B cell (primary cell): ENCODE measurements around the gene C1QL1. TPM values are rescaled to one million over a fixed set of nuclear protein-coding genes. Genes with fewer than 3 reads are reported as not detected.

Experiments
- ATAC-seq: fragments of 200-7000 bp; cut with Tn5 transposase; one replicate; pipeline ENCODE4 v1.10.0; 2021; ENCODE audit warnings: low read depth, mild to moderate bottlenecking, moderate number of reproducible peaks, moderate library complexity
- CTCF ChIA-PET: fragments of 350-600 bp; sonication (Branson Sonifier 250); formaldehyde crosslinking; loops from one replicate; lab custom pipeline; 2021; ENCODE audit warnings: antibody characterized with exemption, inconsistent platforms; lab: Charles Lee
- POLR2A ChIA-PET: fragments of 350-600 bp; sonication (Branson Sonifier 250); formaldehyde crosslinking; loops from one replicate; lab custom pipeline; 2021; ENCODE audit warnings: antibody characterized with exemption; lab: Charles Lee
- DNase-seq: peaks from one replicate; pipeline ENCODE4 v3.0.0; 2013
- H2AFZ ChIP-seq: 2 replicates; pipeline ENCODE4 v1.6.1; 2012; ENCODE audit warnings: mild to moderate bottlenecking, low read depth, low read length; ENCODE audit not compliant: insufficient read depth, poor library complexity, severe bottlenecking
- H3K27ac ChIP-seq, 2 donors: 1 replicate in 1 of 2; 2 replicates in 1 of 2; pipeline ENCODE4 v1.5.1; 2012 to 2013; ENCODE audit warnings: low read length in 2 of 2, mild to moderate bottlenecking in 2 of 2, moderate library complexity in 1 of 2
- H3K27me3 ChIP-seq, 4 experiments: fragments of 200-600 bp in 1 of 4; sonication (generic) in 1 of 4; replicated peaks in 1 of 4; 1 replicate in 2 of 4; 2 replicates in 2 of 4; pipeline versions ENCODE4 v1.6.1 to v1.7.0; 2013 to 2016; ENCODE audit warnings: low read length in 3 of 4, mild to moderate bottlenecking in 2 of 4, mixed read lengths in 1 of 4, moderate library complexity in 1 of 4; ENCODE audit not compliant: insufficient read depth in 4 of 4, control insufficient read depth in 3 of 4; ENCODE audit errors: control extremely low read depth in 1 of 4
- H3K36me3 ChIP-seq, 2 experiments: replicated peaks in 1 of 2; 1 replicate in 1 of 2; 2 replicates in 1 of 2; pipeline versions ENCODE4 v1.6.1 to v1.7.1; 2013; ENCODE audit warnings: low read length in 1 of 2; ENCODE audit not compliant: insufficient read depth in 2 of 2, control insufficient read depth in 1 of 2; ENCODE audit errors: control extremely low read depth in 1 of 2, extremely low read depth in 1 of 2
- H3K4me1 ChIP-seq, 2 donors: fragments of 200-600 bp in 1 of 2; sonication (generic) in 1 of 2; 1 replicate in 1 of 2; 2 replicates in 1 of 2; pipeline versions ENCODE4 v1.5.1 to v1.6.1; 2013 to 2017; ENCODE audit warnings: low read length in 2 of 2; ENCODE audit not compliant: control insufficient read depth in 2 of 2, insufficient read depth in 2 of 2
- H3K4me2 ChIP-seq: replicated peaks from 2 replicates; pipeline ENCODE3; 2012; ENCODE audit warnings: mild to moderate bottlenecking, low read depth, low read length; ENCODE audit not compliant: poor library complexity, severe bottlenecking
- H3K4me3 ChIP-seq, 5 experiments: fragments of 200-600 bp in 1 of 5; sonication (generic) in 1 of 5; 1 replicate in 3 of 5; 2 replicates in 2 of 5; pipeline versions ENCODE4 v1.5.1 to v1.7.0; 2011 to 2016; ENCODE audit warnings: low read length in 4 of 5, mild to moderate bottlenecking in 4 of 5, low read depth in 2 of 5, control low read depth in 1 of 5, moderate library complexity in 1 of 5; ENCODE audit not compliant: insufficient read depth in 1 of 5; ENCODE audit errors: control extremely low read depth in 1 of 5, extremely low read depth in 1 of 5
- H3K79me2 ChIP-seq: fragments of 200-600 bp; sonication (generic); one replicate; pipeline ENCODE4 v1.6.0; 2016; ENCODE audit warnings: low read length; ENCODE audit not compliant: control insufficient read depth, insufficient read depth
- H3K9ac ChIP-seq: fragments of 200-600 bp; sonication (generic); 2 replicates; pipeline ENCODE4 v1.6.1; 2017; ENCODE audit warnings: mild to moderate bottlenecking, low read length, moderate library complexity
- H3K9me3 ChIP-seq, 3 donors: one replicate each; pipeline versions ENCODE4 v1.6.1 to v1.7.1; 2013; ENCODE audit warnings: low read length in 2 of 3; ENCODE audit not compliant: control insufficient read depth in 2 of 3, insufficient read depth in 1 of 3; ENCODE audit errors: control extremely low read depth in 1 of 3
- H4K20me1 ChIP-seq: 2 replicates; pipeline ENCODE4 v1.6.0; 2012; ENCODE audit warnings: mild to moderate bottlenecking, low read length; ENCODE audit not compliant: insufficient read depth, control insufficient read depth, poor library complexity, severe bottlenecking
- H3K27ac Mint-ChIP-seq: one replicate; pipeline ENCODE4 v1.8.0; 2021; ENCODE audit warnings: mixed read lengths
- H3K27me3 Mint-ChIP-seq: one replicate; pipeline ENCODE4 v1.8.0; 2021; ENCODE audit warnings: mixed read lengths
- H3K4me1 Mint-ChIP-seq: one replicate; pipeline ENCODE4 v1.8.0; 2021; ENCODE audit warnings: mixed read lengths
- H3K4me3 Mint-ChIP-seq: one replicate; pipeline ENCODE4 v1.8.0; 2021; ENCODE audit warnings: mixed read lengths
- H3K9me3 Mint-ChIP-seq: one replicate; pipeline ENCODE4 v1.8.0; 2022; ENCODE audit warnings: mixed read lengths; ENCODE audit not compliant: insufficient read depth
- EZH2 ChIP-seq: IDR thresholded peaks from 2 replicates; pipeline ENCODE4 v1.6.1; 2012; ENCODE audit warnings: borderline replicate concordance, low read depth, mild to moderate bottlenecking, moderate library complexity, low read length; ENCODE audit not compliant: insufficient read depth, poor library complexity, severe bottlenecking
- WGBS: methylation state at CpG from one replicate; pipeline ENCODE4 v1.1.5; 2013; ENCODE audit warnings: missing lambda C conversion rate; ENCODE audit not compliant: insufficient coverage; 5-methylcytosine and 5-hydroxymethylcytosine counted together
- intact Hi-C: fragments of 100-400 bp; cut with micrococcal nuclease; formaldehyde crosslinking; loops from one replicate; pipeline ENCODE4 v1.10.0; 2022
- polyA plus RNA-seq: library from polyadenylated mRNA; depleted of rRNA; stranded (reverse); fragments of >200 nt; gene quantifications from 2 replicates; pipeline ENCODE4 v1.2.3, GENCODE V29; 2012
- total RNA-seq, 2 donors: library from RNA; stranded (reverse); fragments of 120-200 nt in 1 of 2; gene quantifications; 1 replicate in 1 of 2; 2 replicates in 1 of 2; pipeline versions ENCODE4 v1.2.3 to v1.2.4, GENCODE V29; 2013 to 2022
- TF ChIP-seq, protein P1 (sequence below): fragments of 200-600 bp; IDR thresholded peaks from one replicate; pipeline ENCODE4 v1.8.0; 2022; ENCODE audit warnings: antibody characterized with exemption, mild to moderate bottlenecking

The C1QL1 gene
- total and polyA plus RNA-seq, 2 donors (not counting 1 experiment from before 2014, with no cell fraction given): not detected

DNA sequence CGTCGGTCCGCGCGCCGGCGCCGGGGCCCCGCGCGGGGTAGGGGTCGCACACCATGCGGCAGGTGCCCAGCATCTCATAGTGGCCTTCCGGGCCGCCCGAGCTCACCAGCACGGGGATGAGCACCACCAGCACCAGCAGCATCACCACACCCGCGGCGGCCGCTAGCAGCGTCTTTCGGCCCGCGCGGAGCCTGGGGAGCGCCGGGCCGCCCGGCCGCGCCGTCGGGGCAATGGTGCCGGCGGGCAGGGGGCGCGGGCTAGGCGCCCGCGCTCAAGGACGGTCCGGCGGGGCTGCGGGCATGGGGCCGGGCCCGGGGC is 237 bp downstream of the C1QL1 start:
- no peaks in the 10 kb centered on the region for H3K36me3 ChIP-seq
- H3K79me2 ChIP-seq: no peaks in the 10 kb centered on the region
- H3K9me3 Mint-ChIP-seq: no peaks in the 10 kb centered on the region
- peaks cover 32 to 45% of the 10 kb centered on the region in 2 donors for H3K4me1 ChIP-seq
- H3K4me3 Mint-ChIP-seq: no peak overlapping the region
- H3K27me3 ChIP-seq: peaks cover 0 to 64% (median 35%) of the 10 kb centered on the region in 4 experiments
- peaks cover 4% of the 10 kb centered on the region for H4K20me1 ChIP-seq
- no peak for TF ChIP-seq EZH2
- TF ChIP-seq, protein P1, sequence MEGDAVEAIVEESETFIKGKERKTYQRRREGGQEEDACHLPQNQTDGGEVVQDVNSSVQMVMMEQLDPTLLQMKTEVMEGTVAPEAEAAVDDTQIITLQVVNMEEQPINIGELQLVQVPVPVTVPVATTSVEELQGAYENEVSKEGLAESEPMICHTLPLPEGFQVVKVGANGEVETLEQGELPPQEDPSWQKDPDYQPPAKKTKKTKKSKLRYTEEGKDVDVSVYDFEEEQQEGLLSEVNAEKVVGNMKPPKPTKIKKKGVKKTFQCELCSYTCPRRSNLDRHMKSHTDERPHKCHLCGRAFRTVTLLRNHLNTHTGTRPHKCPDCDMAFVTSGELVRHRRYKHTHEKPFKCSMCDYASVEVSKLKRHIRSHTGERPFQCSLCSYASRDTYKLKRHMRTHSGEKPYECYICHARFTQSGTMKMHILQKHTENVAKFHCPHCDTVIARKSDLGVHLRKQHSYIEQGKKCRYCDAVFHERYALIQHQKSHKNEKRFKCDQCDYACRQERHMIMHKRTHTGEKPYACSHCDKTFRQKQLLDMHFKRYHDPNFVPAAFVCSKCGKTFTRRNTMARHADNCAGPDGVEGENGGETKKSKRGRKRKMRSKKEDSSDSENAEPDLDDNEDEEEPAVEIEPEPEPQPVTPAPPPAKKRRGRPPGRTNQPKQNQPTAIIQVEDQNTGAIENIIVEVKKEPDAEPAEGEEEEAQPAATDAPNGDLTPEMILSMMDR: no peak
- POLR2A ChIA-PET: interaction anchor here (0.6 kb wide), 3 partner anchors 520 to 1122 kb away, joined by 3 to 7 read pairs (median 6); no protein-coding TSS in a partner anchor
- H3K27ac ChIP-seq: no peak overlapping the region
- peak overlapping the region; percentile 37 for H3K9ac ChIP-seq
- H3K4me3 ChIP-seq: peak overlapping the region in 2 of 5 experiments; percentile 31 to 41
- WGBS: 5% methylated on average over 47 of the region's 47 CpGs
- H3K4me1 Mint-ChIP-seq: peaks cover 40% of the 10 kb centered on the region
- H3K9me3 ChIP-seq: peaks cover 0 to 37% (median 0%) of the 10 kb centered on the region in 3 donors
- CTCF ChIA-PET: interaction anchor here (0.7 kb wide), 1 partner anchor 54 kb away, joined by 3 read pairs; no protein-coding TSS in a partner anchor
- H2AFZ ChIP-seq: peak overlapping the region; percentile 42
- intact Hi-C loops: loop anchor here (1.0 kb wide), 3 partner anchors 21 to 93 kb away; partner anchors contain the start of genes EFTUD2, KIF18B and NMT1
- H3K27ac Mint-ChIP-seq: no peak overlapping the region
- ATAC-seq (no peak), DNase-seq (no peak)
- H3K27me3 Mint-ChIP-seq: peaks cover 59% of the 10 kb centered on the region
- peak overlapping the region; percentile 84 for H3K4me2 ChIP-seq
